ENCODE results near the gene RARB. TPM values are rescaled to one million over a fixed set of nuclear protein-coding genes. Genes with fewer than 3 reads are reported as not detected.

RARB gene
- total and polyA plus RNA-seq, 2 of the 13 experiments (the other 11 are each of a cell fraction or from before 2014, with no cell fraction given) = 0.16 TPM; not detected in 1

- TF ChIP-seq ZNF577 (CRISPR knock-in tag; IDR thresholded peaks at IDR 0.05; ENCODE audit: borderline replicate concordance, low read depth) (no peak), ZNF136 (CRISPR knock-in tag; IDR thresholded peaks at IDR 0.05; ENCODE audit: low read depth) (no peak), THAP9 (CRISPR knock-in tag; IDR thresholded peaks at IDR 0.05; ENCODE audit: borderline replicate concordance) (no peak), ZC3H13 (CRISPR knock-in tag; IDR thresholded peaks at IDR 0.05) (no peak), SOX5 (CRISPR knock-in tag; IDR thresholded peaks at IDR 0.05; ENCODE audit: borderline replicate concordance) (peak; percentile 21; the same call in 1 of the 2 replicates), NFE2 (CRISPR knock-in tag; IDR thresholded peaks at IDR 0.05) (peak; percentile 89), NR2F6 (IDR thresholded peaks at IDR 0.05) (peak; percentile 81), NR2F6 (CRISPR knock-in tag; IDR thresholded peaks at IDR 0.05) (peak; percentile 70), SMARCE1 (IDR thresholded peaks at IDR 0.05; ENCODE audit: borderline replicate concordance) (no peak), YEATS2 (CRISPR knock-in tag; IDR thresholded peaks at IDR 0.05; ENCODE audit: borderline replicate concordance) (peak; percentile 45; the same call in 1 of the 2 replicates), HNRNPH1 (optimal IDR thresholded peaks at IDR 0.05; ENCODE audit: low read depth, low read length) (no peak), MBNL3 (CRISPR knock-in tag; conservative IDR thresholded peaks at IDR 0.05) (no peak), ELF3 (CRISPR knock-in tag; IDR thresholded peaks at IDR 0.05) (no peak), ARID5B (CRISPR knock-in tag; IDR thresholded peaks at IDR 0.05) (peak; percentile 70), TSC22D2 (CRISPR knock-in tag; IDR thresholded peaks at IDR 0.05; ENCODE audit: borderline replicate concordance) (no peak), CEBPZ (IDR thresholded peaks at IDR 0.05; ENCODE audit: low read length) (no peak), NR2F1 (CRISPR knock-in tag; IDR thresholded peaks at IDR 0.05) (peak; percentile 84 to 86), ZNF484 (CRISPR knock-in tag; IDR thresholded peaks at IDR 0.05; ENCODE audit: borderline replicate concordance, low read depth) (no peak), SNAPC2 (CRISPR knock-in tag; IDR thresholded peaks at IDR 0.05) (no peak), AHR (CRISPR knock-in tag; IDR thresholded peaks at IDR 0.05) (no peak), ZBTB20 (CRISPR knock-in tag; IDR thresholded peaks at IDR 0.05; ENCODE audit: borderline replicate concordance, low read depth) (no peak), FOXO1 (CRISPR knock-in tag; IDR thresholded peaks at IDR 0.05) (no peak), SKI (IDR thresholded peaks at IDR 0.05; ENCODE audit: partially characterized antibody) (peak; percentile 54)
Measured at GRCh38 chr3:25582242-25582641, 154.2 kb downstream of the RARB start (continued).

Measured in HepG2 (cell line).